HG02840 (cell line): ENCODE measurements around the gene PRR35.

Source experiments
- ATAC-seq: cut with Tn5 transposase; IDR thresholded peaks from one replicate; pipeline ENCODE4 v1.9.1; 2021; ENCODE audit warnings: mild to moderate bottlenecking, moderate library complexity, moderate number of reproducible peaks; ENCODE audit not compliant: unreplicated experiment, low FRiP score

Gene PRR35

GRCh38 chr16:546909-547770 lies 13.1 kb upstream of the PRR35 start:
- ATAC-seq: no peak

- no peak for ATAC-seq
These were observed 11.6 kb upstream of the PRR35 start for GRCh38 chr16:548586-548985.

GRCh38 chr16:549544-550263 lies 10.5 kb upstream of the PRR35 start:
- no peak for ATAC-seq

GRCh38 chr16:551210-551609 lies 9.0 kb upstream of the PRR35 start:
- ATAC-seq: no peak

- ATAC-seq: no peak
These were observed 8.0 kb upstream of the PRR35 start for GRCh38 chr16:552171-552570.

- ATAC-seq: no peak
These were observed 6.4 kb upstream of the PRR35 start for GRCh38 chr16:553601-554296.

- no peak for ATAC-seq
These were observed 5.9 kb upstream of the PRR35 start for GRCh38 chr16:554297-554621.

- ATAC-seq: no peak
These were observed 5.4 kb upstream of the PRR35 start for GRCh38 chr16:554640-555365.

- ATAC-seq: no peak
These were observed 4.4 kb upstream of the PRR35 start for GRCh38 chr16:555528-556473.

- ATAC-seq: no peak
These were observed 3.6 kb upstream of the PRR35 start for GRCh38 chr16:556474-557173.

GRCh38 chr16:557463-558297 lies 2.5 kb upstream of the PRR35 start:
- no peak for ATAC-seq

- no peak for ATAC-seq
These were observed 1.7 kb upstream of the PRR35 start for GRCh38 chr16:558298-559020.

- ATAC-seq: no peak
These were observed 1.2 kb upstream of the PRR35 start for GRCh38 chr16:559021-559380.

GRCh38 chr16:559411-560203 lies 587 bp upstream of the PRR35 start:
- ATAC-seq: no peak

GRCh38 chr16:560701-561412 lies 663 bp downstream of the PRR35 start:
- no peak for ATAC-seq

- no peak for ATAC-seq
These were observed 1.2 kb downstream of the PRR35 start for GRCh38 chr16:561413-561794.
